Measurements from ENCODE around the gene FETUB.

DNA sequence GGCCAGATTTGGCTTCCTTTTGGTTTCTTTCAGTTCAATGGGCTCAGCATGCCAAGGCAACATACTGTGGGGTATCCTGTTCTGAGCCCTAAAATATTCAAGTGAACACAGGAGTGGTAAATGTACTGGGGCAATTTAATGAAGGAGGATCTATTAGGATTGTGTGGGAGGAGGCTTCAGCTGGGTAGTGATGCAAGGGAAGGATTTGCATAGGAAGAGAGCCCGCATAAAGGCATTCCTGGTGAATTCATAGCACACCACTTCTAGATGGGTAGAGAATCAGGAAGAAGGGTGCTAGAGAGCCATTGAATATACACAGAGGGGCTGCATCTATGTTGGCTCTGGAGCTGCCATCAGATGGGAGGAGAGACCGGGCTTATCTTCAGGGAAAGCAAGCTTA is 56.3 kb downstream of the FETUB start:
- TF ChIP-seq, protein P1, sequence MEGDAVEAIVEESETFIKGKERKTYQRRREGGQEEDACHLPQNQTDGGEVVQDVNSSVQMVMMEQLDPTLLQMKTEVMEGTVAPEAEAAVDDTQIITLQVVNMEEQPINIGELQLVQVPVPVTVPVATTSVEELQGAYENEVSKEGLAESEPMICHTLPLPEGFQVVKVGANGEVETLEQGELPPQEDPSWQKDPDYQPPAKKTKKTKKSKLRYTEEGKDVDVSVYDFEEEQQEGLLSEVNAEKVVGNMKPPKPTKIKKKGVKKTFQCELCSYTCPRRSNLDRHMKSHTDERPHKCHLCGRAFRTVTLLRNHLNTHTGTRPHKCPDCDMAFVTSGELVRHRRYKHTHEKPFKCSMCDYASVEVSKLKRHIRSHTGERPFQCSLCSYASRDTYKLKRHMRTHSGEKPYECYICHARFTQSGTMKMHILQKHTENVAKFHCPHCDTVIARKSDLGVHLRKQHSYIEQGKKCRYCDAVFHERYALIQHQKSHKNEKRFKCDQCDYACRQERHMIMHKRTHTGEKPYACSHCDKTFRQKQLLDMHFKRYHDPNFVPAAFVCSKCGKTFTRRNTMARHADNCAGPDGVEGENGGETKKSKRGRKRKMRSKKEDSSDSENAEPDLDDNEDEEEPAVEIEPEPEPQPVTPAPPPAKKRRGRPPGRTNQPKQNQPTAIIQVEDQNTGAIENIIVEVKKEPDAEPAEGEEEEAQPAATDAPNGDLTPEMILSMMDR (IDR thresholded peaks at IDR 0.05), result no peak
- TF ChIP-seq POLR2A (IDR thresholded peaks at IDR 0.05), result no peak

All from adrenal gland (tissue), 5 donors.